H9 (cell line): Measurements from ENCODE around the gene PHLPP2. TPM values are rescaled to one million over a fixed set of nuclear protein-coding genes. Genes with fewer than 3 reads are reported as not detected.

Experiments used
- DNase-seq: peaks from one replicate; pipeline ENCODE4 v3.0.0-alpha.2; 2017
- H2AFZ ChIP-seq: one replicate; pipeline ENCODE4 v1.6.1; 2013; ENCODE audit warnings: mild to moderate bottlenecking, low read length, control low read depth, moderate library complexity
- H2AK5ac ChIP-seq: 2 replicates; pipeline ENCODE4 v1.6.1; 2013; ENCODE audit warnings: low read length, control low read depth, mixed read lengths; ENCODE audit not compliant: insufficient read length
- H2BK120ac ChIP-seq: one replicate; pipeline ENCODE4 v1.6.1; 2013; ENCODE audit warnings: low read depth, mild to moderate bottlenecking, low read length, control low read depth, inconsistent platforms; ENCODE audit not compliant: poor library complexity, severe bottlenecking
- H2BK12ac ChIP-seq: 2 replicates; pipeline ENCODE4 v1.6.1; 2013; ENCODE audit warnings: low read length, control low read depth, mixed read lengths, low read depth; ENCODE audit not compliant: insufficient read length
- H2BK15ac ChIP-seq: 2 replicates; pipeline ENCODE4 v1.6.1; 2013; ENCODE audit warnings: low read depth, low read length, control low read depth
- H2BK20ac ChIP-seq: one replicate; pipeline ENCODE4 v1.6.1; 2013; ENCODE audit warnings: low read depth, mild to moderate bottlenecking, low read length, control low read depth, inconsistent platforms; ENCODE audit not compliant: poor library complexity, severe bottlenecking
- H2BK5ac ChIP-seq: 2 replicates; pipeline ENCODE4 v1.6.1; 2013; ENCODE audit warnings: low read length, control low read depth, mixed read lengths; ENCODE audit not compliant: insufficient read length
- H3K14ac ChIP-seq: 2 replicates; pipeline ENCODE4 v1.6.1; 2013; ENCODE audit warnings: low read length, control low read depth; ENCODE audit not compliant: insufficient read depth
- H3K18ac ChIP-seq: 2 replicates; pipeline ENCODE4 v1.6.1; 2013; ENCODE audit warnings: low read depth, mild to moderate bottlenecking, mixed read lengths, low read length, control low read depth; ENCODE audit not compliant: insufficient read length
- H3K23ac ChIP-seq: 2 replicates; pipeline ENCODE4 v1.6.1; 2013; ENCODE audit warnings: low read length, control low read depth, mixed read lengths, low read depth; ENCODE audit not compliant: insufficient read length
- H3K23me2 ChIP-seq: 2 replicates; pipeline ENCODE4 v1.6.1; 2013; ENCODE audit warnings: low read depth, mild to moderate bottlenecking, mixed read lengths, low read length, control low read depth; ENCODE audit not compliant: insufficient read length, poor library complexity, severe bottlenecking
- H3K27ac ChIP-seq: 2 replicates; pipeline ENCODE4 v1.5.1; 2013; ENCODE audit warnings: low read length, control low read depth, mixed read lengths, low read depth; ENCODE audit not compliant: insufficient read length
- H3K27me3 ChIP-seq: 2 replicates; pipeline ENCODE4 v1.6.1; 2013; ENCODE audit warnings: low read length, control low read depth, inconsistent platforms; ENCODE audit not compliant: insufficient read depth
- H3K4ac ChIP-seq: 2 replicates; pipeline ENCODE4 v1.6.1; 2013; ENCODE audit warnings: low read depth, mild to moderate bottlenecking, control low read depth, inconsistent platforms, low read length, moderate library complexity
- H3K4me1 ChIP-seq: 2 replicates; pipeline ENCODE4 v1.6.1; 2013; ENCODE audit warnings: low read length, control low read depth, inconsistent platforms; ENCODE audit not compliant: insufficient read depth
- H3K4me2 ChIP-seq: 2 replicates; pipeline ENCODE4 v1.6.1; 2013; ENCODE audit warnings: low read length, control low read depth, mixed read lengths; ENCODE audit not compliant: insufficient read length, insufficient read depth
- H3K56ac ChIP-seq: 2 replicates; pipeline ENCODE4 v1.6.1; 2013; ENCODE audit warnings: low read depth, mild to moderate bottlenecking, mixed read lengths, low read length, control low read depth; ENCODE audit not compliant: insufficient read length
- H3K79me1 ChIP-seq: 2 replicates; pipeline ENCODE4 v1.6.1; 2013; ENCODE audit warnings: low read depth, mild to moderate bottlenecking, moderate library complexity, low read length, control low read depth, inconsistent platforms; ENCODE audit not compliant: insufficient read depth, poor library complexity, severe bottlenecking
- H3K79me2 ChIP-seq: 2 replicates; pipeline ENCODE4 v1.6.1; 2013; ENCODE audit warnings: low read length, control low read depth, inconsistent platforms; ENCODE audit not compliant: insufficient read depth
- H3K9ac ChIP-seq: 2 replicates; pipeline ENCODE4 v1.6.1; 2013; ENCODE audit warnings: low read length, control low read depth, mixed read lengths; ENCODE audit not compliant: insufficient read length; ENCODE audit errors: extremely low read depth
- H3K9me3 ChIP-seq: one replicate; pipeline ENCODE4 v1.6.1; 2013; ENCODE audit warnings: low read depth, low read length, inconsistent platforms; ENCODE audit not compliant: control insufficient read depth
- H3T11ph ChIP-seq: one replicate; pipeline ENCODE4 v1.6.1; 2013; ENCODE audit warnings: mild to moderate bottlenecking, low read length, control low read depth, inconsistent platforms
- H4K20me1 ChIP-seq: one replicate; pipeline ENCODE4 v1.6.1; 2013; ENCODE audit not compliant: control insufficient read depth, insufficient read length, insufficient read depth
- H4K5ac ChIP-seq: 2 replicates; pipeline ENCODE4 v1.6.1; 2013; ENCODE audit warnings: low read depth, mild to moderate bottlenecking, mixed read lengths, low read length, control low read depth; ENCODE audit not compliant: insufficient read length
- H4K8ac ChIP-seq: replicated peaks from 2 replicates; pipeline ENCODE4 v1.6.1; 2013; ENCODE audit warnings: low read length, control low read depth, mixed read lengths, low read depth; ENCODE audit not compliant: insufficient read length
- H4K91ac ChIP-seq: 2 replicates; pipeline ENCODE4 v1.6.1; 2013; ENCODE audit warnings: low read depth, mild to moderate bottlenecking, moderate library complexity, mixed read lengths, low read length, control low read depth; ENCODE audit not compliant: insufficient read length
- H3K27ac Mint-ChIP-seq, 3 experiments: 2 replicates in 2 of 3; 3 replicates in 1 of 3; pipeline ENCODE4 v1.8.0; 2020 to 2021; ENCODE audit warnings: mixed read lengths in 3 of 3, mild to moderate bottlenecking in 1 of 3, moderate library complexity in 1 of 3
- H3K27me3 Mint-ChIP-seq: 2 replicates; pipeline ENCODE4 v1.8.0; 2021; ENCODE audit warnings: low read depth, mild to moderate bottlenecking, moderate library complexity, mixed read lengths
- H3K36me3 Mint-ChIP-seq, 3 experiments: 2 replicates in 2 of 3; 3 replicates in 1 of 3; pipeline ENCODE4 v1.8.0; 2020 to 2021; ENCODE audit warnings: low read depth in 3 of 3, mixed read lengths in 3 of 3; ENCODE audit not compliant: insufficient read depth in 1 of 3
- H3K4me1 Mint-ChIP-seq, 2 experiments: 2 replicates each; pipeline ENCODE4 v1.8.0; 2020; ENCODE audit warnings: mixed read lengths in 2 of 2
- H3K4me3 Mint-ChIP-seq, 2 experiments: 2 replicates in 1 of 2; 3 replicates in 1 of 2; pipeline ENCODE4 v1.8.0; 2020 to 2021; ENCODE audit warnings: mild to moderate bottlenecking in 2 of 2, mixed read lengths in 2 of 2, moderate library complexity in 1 of 2
- H3K9me3 Mint-ChIP-seq, 2 experiments: 2 replicates in 1 of 2; 3 replicates in 1 of 2; pipeline ENCODE4 v1.8.0; 2020; ENCODE audit warnings: mild to moderate bottlenecking in 2 of 2, mixed read lengths in 2 of 2, moderate library complexity in 1 of 2
- WGBS: extraction: QIAGEN DNeasy Blood & Tissue Kit; methylation state at CpG from one replicate; pipeline ENCODE4 v1.1.7; 2013; ENCODE audit warnings: missing lambda C conversion rate, low lambda C conversion rate, mixed read lengths; ENCODE audit not compliant: insufficient read length; ENCODE audit errors: extremely low coverage; 5-methylcytosine and 5-hydroxymethylcytosine counted together
- total RNA-seq: library from RNA; stranded (reverse); gene quantifications from 2 replicates; pipeline ENCODE4 v1.2.1, GENCODE V29; 2021
- TF ChIP-seq, protein P1 (sequence below): fragments of 200-600 bp; sonication (generic); conservative IDR thresholded peaks from 3 replicates; pipeline ENCODE4 v1.8.0; 2021; ENCODE audit warnings: antibody characterized with exemption, mild to moderate bottlenecking

Gene PHLPP2
- total RNA-seq, 1 experiment from 2014 or later: 23.2 TPM

DNA sequence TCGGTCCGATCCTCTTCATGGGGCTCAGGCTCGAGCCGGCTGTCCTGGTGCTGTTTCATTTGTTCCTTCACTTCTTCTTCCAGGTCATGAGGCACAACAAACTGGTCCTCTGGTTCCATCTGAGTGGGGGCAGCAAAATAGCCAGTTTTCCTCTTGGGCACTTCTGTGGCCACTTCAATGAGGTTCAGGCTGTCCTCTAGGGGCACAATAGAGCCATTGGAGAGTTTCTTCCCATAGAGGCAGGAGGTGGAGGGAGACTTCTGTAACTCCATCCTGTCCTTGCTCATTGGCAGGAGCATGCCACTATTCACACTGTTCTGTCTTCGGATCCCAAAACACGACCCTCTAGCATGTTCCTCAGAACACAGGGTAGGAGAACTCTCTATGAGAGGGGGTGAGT is 75.6 kb downstream of the PHLPP2 start:
- Histone ChIP-seq H3K4me2 (no peak overlapping the region), H4K5ac (no peak overlapping the region), H3K18ac (no peak overlapping the region), H3K79me1 (no peaks in the 10 kb centered on the region), H4K20me1 (no peaks in the 10 kb centered on the region), H2AFZ (no peak overlapping the region), H2BK120ac (no peak overlapping the region), H3K9ac (no peak overlapping the region), H3K27ac (no peak overlapping the region), H3K9me3 (no peaks in the 10 kb centered on the region), H4K8ac (no peak overlapping the region), H2AK5ac (no peak overlapping the region), H2BK20ac (no peak overlapping the region), H3K23ac (no peak overlapping the region), H3T11ph (no peak overlapping the region), H3K14ac (no peak overlapping the region), H3K27me3 (no peaks in the 10 kb centered on the region), H3K23me2 (no peaks in the 10 kb centered on the region), H2BK15ac (no peak overlapping the region), H3K4me1 (no peaks in the 10 kb centered on the region), H3K56ac (no peak overlapping the region), H3K79me2 (no peaks in the 10 kb centered on the region), H4K91ac (no peak overlapping the region), H2BK12ac (no peak overlapping the region), H2BK5ac (no peak overlapping the region), H3K4ac (no peak overlapping the region)
- TF ChIP-seq, protein P1, sequence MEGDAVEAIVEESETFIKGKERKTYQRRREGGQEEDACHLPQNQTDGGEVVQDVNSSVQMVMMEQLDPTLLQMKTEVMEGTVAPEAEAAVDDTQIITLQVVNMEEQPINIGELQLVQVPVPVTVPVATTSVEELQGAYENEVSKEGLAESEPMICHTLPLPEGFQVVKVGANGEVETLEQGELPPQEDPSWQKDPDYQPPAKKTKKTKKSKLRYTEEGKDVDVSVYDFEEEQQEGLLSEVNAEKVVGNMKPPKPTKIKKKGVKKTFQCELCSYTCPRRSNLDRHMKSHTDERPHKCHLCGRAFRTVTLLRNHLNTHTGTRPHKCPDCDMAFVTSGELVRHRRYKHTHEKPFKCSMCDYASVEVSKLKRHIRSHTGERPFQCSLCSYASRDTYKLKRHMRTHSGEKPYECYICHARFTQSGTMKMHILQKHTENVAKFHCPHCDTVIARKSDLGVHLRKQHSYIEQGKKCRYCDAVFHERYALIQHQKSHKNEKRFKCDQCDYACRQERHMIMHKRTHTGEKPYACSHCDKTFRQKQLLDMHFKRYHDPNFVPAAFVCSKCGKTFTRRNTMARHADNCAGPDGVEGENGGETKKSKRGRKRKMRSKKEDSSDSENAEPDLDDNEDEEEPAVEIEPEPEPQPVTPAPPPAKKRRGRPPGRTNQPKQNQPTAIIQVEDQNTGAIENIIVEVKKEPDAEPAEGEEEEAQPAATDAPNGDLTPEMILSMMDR: peak; percentile 66
- no CpG with 5 or more reads among the region's 6 CpGs for WGBS
- DNase-seq: no peak
- Mint-ChIP-seq H3K36me3 (peaks cover 7 to 64% (median 31%) of the 10 kb centered on the region in 3 experiments; a peak in 6 of 7 replicates), H3K9me3 (no peaks in the 10 kb centered on the region), H3K27me3 (no peaks in the 10 kb centered on the region), H3K4me3 (no peak overlapping the region), H3K4me1 (peaks cover 3 to 16% of the 10 kb centered on the region in 2 experiments; a peak in 3 of 4 replicates), H3K27ac (0 out of 7 replicates have a peak overlapping the region, but pooled peaks of 1 of the 3 experiments have one; percentile 24)
